IMR-90 (cell line): Measurements from ENCODE around the gene RAB12. TPM values are rescaled to one million over a fixed set of nuclear protein-coding genes. Genes with fewer than 3 reads are reported as not detected.

Source experiments
- ATAC-seq: fragments of 200-7000 bp; cut with Tn5 transposase; 2 replicates; pipeline ENCODE4 v1.9.1; 2020; ENCODE audit warnings: low read depth, mild to moderate bottlenecking, moderate library complexity
- BruUV-seq: library from RNA; stranded (reverse); fragments of 400-500 nt; replicated peaks from 2 replicates; lab custom pipeline; 2021; lab: Mats Ljungman, UMichigan
- CTCF ChIA-PET: fragments of 300-600 bp; formaldehyde crosslinking; extraction: SDS; loops from one replicate; lab custom pipeline; 2021; ENCODE audit warnings: antibody characterized with exemption; lab: Yijun Ruan, JAX
- POLR2A ChIA-PET: fragments of 300-600 bp; sonication (Branson Sonifier 250); formaldehyde crosslinking; loops from one replicate; lab custom pipeline; 2022; ENCODE audit warnings: antibody characterized with exemption; ENCODE audit not compliant: unreplicated experiment; lab: Charles Lee
- DNase-seq: peaks from one replicate; pipeline ENCODE4 v3.0.0; 2013
- H2AFZ ChIP-seq: replicated peaks from 2 replicates; pipeline ENCODE3; 2013; ENCODE audit warnings: low read length, mild to moderate bottlenecking; ENCODE audit not compliant: poor library complexity
- H2AK5ac ChIP-seq: 2 replicates; pipeline ENCODE4 v1.6.1; 2013; ENCODE audit warnings: low read depth, low read length, inconsistent platforms
- H2AK9ac ChIP-seq: replicated peaks from 2 replicates; pipeline ENCODE3; 2013; ENCODE audit warnings: mild to moderate bottlenecking, low read depth, low read length, moderate library complexity; ENCODE audit not compliant: poor library complexity
- H2BK120ac ChIP-seq: 2 replicates; pipeline ENCODE4 v1.6.1; 2013; ENCODE audit warnings: low read depth, low read length, inconsistent platforms
- H2BK15ac ChIP-seq: 3 replicates; pipeline ENCODE4 v1.6.1; 2013; ENCODE audit warnings: low read depth, low read length, inconsistent platforms
- H2BK20ac ChIP-seq: 2 replicates; pipeline ENCODE4 v1.6.1; 2013; ENCODE audit warnings: low read depth, mild to moderate bottlenecking, inconsistent platforms, low read length, moderate library complexity
- H2BK5ac ChIP-seq: 2 replicates; pipeline ENCODE4 v1.6.1; 2013; ENCODE audit warnings: mild to moderate bottlenecking, low read depth, low read length, inconsistent platforms; ENCODE audit not compliant: poor library complexity, severe bottlenecking
- H3K14ac ChIP-seq: replicated peaks from 2 replicates; pipeline ENCODE4 v1.6.1; 2013; ENCODE audit warnings: low read depth, low read length, inconsistent platforms
- H3K18ac ChIP-seq: 2 replicates; pipeline ENCODE4 v1.6.1; 2013; ENCODE audit warnings: low read depth, low read length, control low read depth
- H3K23ac ChIP-seq: 2 replicates; pipeline ENCODE4 v1.6.1; 2013; ENCODE audit warnings: low read depth, low read length, inconsistent platforms
- H3K27ac ChIP-seq: 2 replicates; pipeline ENCODE4 v1.5.1; 2013; ENCODE audit warnings: mild to moderate bottlenecking, control low read depth, low read length; ENCODE audit not compliant: insufficient read depth
- H3K27me3 ChIP-seq: 2 replicates; pipeline ENCODE4 v1.6.1; 2013; ENCODE audit warnings: low read length; ENCODE audit not compliant: control insufficient read depth, insufficient read depth
- H3K36me3 ChIP-seq: 2 replicates; pipeline ENCODE4 v1.6.1; 2013; ENCODE audit warnings: low read length, mixed read lengths; ENCODE audit not compliant: control insufficient read depth, insufficient read depth
- H3K4ac ChIP-seq: 2 replicates; pipeline ENCODE4 v1.6.1; 2013; ENCODE audit warnings: low read depth, low read length, inconsistent platforms
- H3K4me1 ChIP-seq: 2 replicates; pipeline ENCODE4 v1.6.1; 2013; ENCODE audit warnings: low read length, mixed read lengths; ENCODE audit not compliant: control insufficient read depth, insufficient read depth
- H3K4me2 ChIP-seq: 2 replicates; pipeline ENCODE4 v1.6.1; 2013; ENCODE audit warnings: low read depth, mild to moderate bottlenecking, control low read depth, low read length, moderate library complexity
- H3K4me3 ChIP-seq: 2 replicates; pipeline ENCODE4 v1.5.1; 2013; ENCODE audit warnings: low read depth, mild to moderate bottlenecking, control low read depth, low read length, moderate library complexity; ENCODE audit not compliant: insufficient read depth
- H3K56ac ChIP-seq: 2 replicates; pipeline ENCODE4 v1.6.1; 2013; ENCODE audit warnings: low read length, inconsistent platforms; ENCODE audit not compliant: insufficient read depth; ENCODE audit errors: extremely low read depth
- H3K79me1 ChIP-seq, 2 experiments: 2 replicates each; pipeline ENCODE4 v1.6.1; 2013; ENCODE audit warnings: low read length in 2 of 2, inconsistent platforms in 1 of 2, low read depth in 1 of 2
- H3K9ac ChIP-seq: 2 replicates; pipeline ENCODE4 v1.6.1; 2013; ENCODE audit warnings: low read depth, low read length, control low read depth
- H3K9me1 ChIP-seq: 2 replicates; pipeline ENCODE4 v1.6.1; 2013; ENCODE audit warnings: low read length, inconsistent platforms; ENCODE audit not compliant: insufficient read depth
- H3K9me3 ChIP-seq: 2 replicates; pipeline ENCODE4 v1.6.1; 2013; ENCODE audit warnings: low read length; ENCODE audit not compliant: control insufficient read depth, insufficient read depth
- H4K20me1 ChIP-seq: 2 replicates; pipeline ENCODE4 v1.6.1; 2013; ENCODE audit warnings: low read length, inconsistent platforms; ENCODE audit not compliant: insufficient read depth
- H4K5ac ChIP-seq: 2 replicates; pipeline ENCODE4 v1.6.1; 2013; ENCODE audit warnings: mild to moderate bottlenecking, low read depth, low read length, control low read depth
- H4K8ac ChIP-seq, 2 experiments: 2 replicates each; pipeline ENCODE4 v1.6.1; 2013; ENCODE audit warnings: low read depth in 2 of 2, low read length in 2 of 2, control low read depth in 1 of 2, inconsistent platforms in 1 of 2
- H4K91ac ChIP-seq: 2 replicates; pipeline ENCODE4 v1.6.1; 2013; ENCODE audit warnings: low read depth, low read length, inconsistent platforms; ENCODE audit not compliant: insufficient read depth
- BHLHE40 ChIP-seq: fragments of 150-350 bp; IDR thresholded peaks from 2 replicates; pipeline ENCODE4 v1.6.1; 2016; ENCODE audit warnings: mild to moderate bottlenecking, low read depth, low read length
- CEBPB ChIP-seq: IDR thresholded peaks from 2 replicates; pipeline ENCODE4 v1.6.1; 2012; ENCODE audit warnings: low read depth, low read length, improper control_type of control experiment
- CHD1 ChIP-seq: IDR thresholded peaks from 2 replicates; pipeline ENCODE4 v1.6.1; 2012; ENCODE audit warnings: low read depth, low read length, improper control_type of control experiment
- FOS ChIP-seq: fragments of 150-350 bp; IDR thresholded peaks from 2 replicates; pipeline ENCODE4 v1.6.1; 2016; ENCODE audit warnings: low read depth, low read length
- MAFK ChIP-seq: IDR thresholded peaks from 2 replicates; pipeline ENCODE4 v1.6.1; 2012; ENCODE audit warnings: low read depth, low read length, improper control_type of control experiment
- MAZ ChIP-seq: IDR thresholded peaks from 2 replicates; pipeline ENCODE4 v1.6.1; 2012; ENCODE audit warnings: low read depth, mild to moderate bottlenecking, low read length, improper control_type of control experiment, moderate library complexity, borderline replicate concordance
- MXI1 ChIP-seq: IDR thresholded peaks from 2 replicates; pipeline ENCODE4 v1.6.1; 2012; ENCODE audit warnings: low read depth, mild to moderate bottlenecking, low read length, moderate library complexity, borderline replicate concordance
- NFE2L2 ChIP-seq: fragments of 150-350 bp; IDR thresholded peaks from 2 replicates; pipeline ENCODE4 v1.6.1; 2016; ENCODE audit warnings: low read depth, mild to moderate bottlenecking, low read length
- POLR2A ChIP-seq: IDR thresholded peaks from 2 replicates; pipeline ENCODE4 v1.6.1; 2012; ENCODE audit warnings: mild to moderate bottlenecking, low read depth, low read length
- RCOR1 ChIP-seq: IDR thresholded peaks from 2 replicates; pipeline ENCODE4 v1.6.1; 2012; ENCODE audit warnings: mild to moderate bottlenecking, low read length, improper control_type of control experiment; ENCODE audit not compliant: insufficient replicate concordance
- RFX5 ChIP-seq: IDR thresholded peaks from 2 replicates; pipeline ENCODE4 v1.8.0; 2012; ENCODE audit warnings: low read depth, mild to moderate bottlenecking, low read length, moderate library complexity
- SMC3 ChIP-seq: fragments of 150-350 bp; IDR thresholded peaks from 2 replicates; pipeline ENCODE4 v1.6.1; 2016; ENCODE audit warnings: low read depth, mild to moderate bottlenecking, antibody characterized with exemption, low read length, moderate library complexity
- WGBS, 2 experiments: methylation state at CpG; one replicate each; pipeline versions ENCODE4 v1.1.5 to v1.1.7; 2013; ENCODE audit warnings: missing lambda C conversion rate in 2 of 2; ENCODE audit not compliant: insufficient read length in 1 of 2; ENCODE audit errors: extremely low coverage in 2 of 2; 5-methylcytosine and 5-hydroxymethylcytosine counted together
- dilution Hi-C: fragments of 300-500 bp; cut with HindIII; formaldehyde crosslinking; loops from one replicate; pipeline ENCODE4 v1.14.3; 2018; ENCODE audit warnings: low sequenced_read_pairs; ENCODE audit not compliant: unreplicated experiment
- in situ Hi-C: fragments of 300-500 bp; cut with MboI; formaldehyde crosslinking; loops from 3 replicates; pipeline ENCODE4 v1.14.3; 2019; ENCODE audit warnings: low sequenced_read_pairs, inconsistent platforms, mixed read lengths
- intact Hi-C: fragments of 100-400 bp; cut with micrococcal nuclease; formaldehyde crosslinking; loops from 2 replicates; pipeline ENCODE4 v1.10.0; 2022
- polyA plus RNA-seq, 3 experiments: library from polyadenylated mRNA; depleted of rRNA; stranded (reverse); fragments of >200 nt; gene quantifications; 2 replicates each; pipeline ENCODE4 v1.2.3, GENCODE V29; 2012; ENCODE audit warnings: low replicate concordance in 1 of 3
- total RNA-seq: library from RNA; depleted of rRNA; stranded (reverse); fragments of >200 nt; gene quantifications from 2 replicates; pipeline ENCODE4 v1.2.3, GENCODE V29; 2012
- TF ChIP-seq, protein P1 (sequence below): fragments of 150-350 bp; IDR thresholded peaks from 2 replicates; pipeline ENCODE4 v1.6.1; 2016; ENCODE audit warnings: low read depth, mild to moderate bottlenecking, low read length, moderate library complexity, borderline replicate concordance
- TF ChIP-seq, protein P2 (sequence below): conservative IDR thresholded peaks from 2 replicates; pipeline ENCODE4 v1.5.1; 2012; ENCODE audit warnings: mild to moderate bottlenecking, low read depth, low read length, improper control_type of control experiment

Gene RAB12
- total and polyA plus RNA-seq, 2 of the 4 experiments (the other 2 are of a cell fraction) = 14.9 to 19.2 TPM

DNA sequence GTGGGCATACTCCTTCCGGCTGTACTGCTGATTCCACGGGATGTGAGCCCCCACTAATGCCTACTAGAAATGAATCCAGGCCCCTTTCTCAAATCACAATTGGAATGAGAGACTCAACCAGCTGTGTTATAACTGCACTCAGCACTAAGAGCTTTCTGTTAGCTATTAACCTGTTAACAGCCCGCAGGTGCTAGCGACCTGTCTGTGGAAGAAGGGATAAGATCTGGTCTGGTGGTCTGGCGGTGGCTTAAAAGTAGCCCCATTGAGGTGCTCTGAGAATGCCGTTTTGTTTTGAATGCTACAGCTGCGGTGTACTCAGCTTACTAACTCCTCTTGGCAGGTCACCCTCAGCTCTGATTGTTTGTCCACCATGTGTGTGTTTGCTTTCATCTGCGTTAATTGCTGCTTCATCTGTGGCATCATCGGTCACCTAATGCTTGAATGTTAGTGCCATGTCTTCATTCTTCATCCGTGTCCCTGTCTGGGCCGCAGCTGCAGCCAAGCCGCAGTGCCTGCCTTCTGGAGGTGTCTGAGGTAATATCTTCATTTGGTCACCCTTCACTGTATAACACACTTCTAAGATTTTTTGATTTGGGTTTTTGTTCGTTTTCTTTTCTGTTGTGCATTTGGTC lies 16.3 kb downstream of the RAB12 start:
- Histone ChIP-seq H3K4me2 (no peak overlapping the region), H2BK120ac (no peak overlapping the region), H4K5ac (no peak overlapping the region), H2BK20ac (no peak overlapping the region), H3K56ac (no peak overlapping the region), H3K27ac (no peak overlapping the region), H3K79me1 (peaks cover 63 to 75% of the 10 kb centered on the region in 2 experiments), H3K9ac (no peak overlapping the region), H3K9me1 (peaks cover 10% of the 10 kb centered on the region), H3K23ac (no peak overlapping the region), H3K36me3 (peaks cover 21% of the 10 kb centered on the region), H2BK5ac (no peak overlapping the region), H3K4me1 (peaks cover 7% of the 10 kb centered on the region), H3K18ac (no peak overlapping the region), H2BK15ac (no peak overlapping the region), H2AK5ac (no peak overlapping the region), H3K14ac (no peak overlapping the region), H2AFZ (no peak overlapping the region), H4K20me1 (peaks cover 35% of the 10 kb centered on the region), H4K8ac (no peak overlapping the region), H4K91ac (no peak overlapping the region), H3K4me3 (no peak overlapping the region), H2AK9ac (no peak overlapping the region), H3K9me3 (no peaks in the 10 kb centered on the region), H3K27me3 (no peaks in the 10 kb centered on the region), H3K4ac (no peak overlapping the region)
- intact Hi-C loops = no loop called here
- in situ Hi-C loops = no loop called here
- dilution Hi-C loops = no loop called here
- CTCF ChIA-PET = interaction anchor here (1.0 kb wide), 1 partner anchor 16 kb away, joined by 4 read pairs; the partner anchor contains the start of gene RAB12
- ATAC-seq (no peak), DNase-seq (no peak)
- BruUV-seq = no TSS peak
- TF ChIP-seq CHD1 = no peak
- TF ChIP-seq, protein P1, sequence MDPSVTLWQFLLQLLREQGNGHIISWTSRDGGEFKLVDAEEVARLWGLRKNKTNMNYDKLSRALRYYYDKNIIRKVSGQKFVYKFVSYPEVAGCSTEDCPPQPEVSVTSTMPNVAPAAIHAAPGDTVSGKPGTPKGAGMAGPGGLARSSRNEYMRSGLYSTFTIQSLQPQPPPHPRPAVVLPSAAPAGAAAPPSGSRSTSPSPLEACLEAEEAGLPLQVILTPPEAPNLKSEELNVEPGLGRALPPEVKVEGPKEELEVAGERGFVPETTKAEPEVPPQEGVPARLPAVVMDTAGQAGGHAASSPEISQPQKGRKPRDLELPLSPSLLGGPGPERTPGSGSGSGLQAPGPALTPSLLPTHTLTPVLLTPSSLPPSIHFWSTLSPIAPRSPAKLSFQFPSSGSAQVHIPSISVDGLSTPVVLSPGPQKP = no peak
- no peak for TF ChIP-seq CEBPB
- no peak for TF ChIP-seq POLR2A
- no peak for TF ChIP-seq NFE2L2
- TF ChIP-seq MAFK = no peak
- TF ChIP-seq SMC3 = no peak
- TF ChIP-seq RCOR1 = no peak
- TF ChIP-seq RFX5 = no peak
- TF ChIP-seq FOS = no peak
- TF ChIP-seq, protein P2, sequence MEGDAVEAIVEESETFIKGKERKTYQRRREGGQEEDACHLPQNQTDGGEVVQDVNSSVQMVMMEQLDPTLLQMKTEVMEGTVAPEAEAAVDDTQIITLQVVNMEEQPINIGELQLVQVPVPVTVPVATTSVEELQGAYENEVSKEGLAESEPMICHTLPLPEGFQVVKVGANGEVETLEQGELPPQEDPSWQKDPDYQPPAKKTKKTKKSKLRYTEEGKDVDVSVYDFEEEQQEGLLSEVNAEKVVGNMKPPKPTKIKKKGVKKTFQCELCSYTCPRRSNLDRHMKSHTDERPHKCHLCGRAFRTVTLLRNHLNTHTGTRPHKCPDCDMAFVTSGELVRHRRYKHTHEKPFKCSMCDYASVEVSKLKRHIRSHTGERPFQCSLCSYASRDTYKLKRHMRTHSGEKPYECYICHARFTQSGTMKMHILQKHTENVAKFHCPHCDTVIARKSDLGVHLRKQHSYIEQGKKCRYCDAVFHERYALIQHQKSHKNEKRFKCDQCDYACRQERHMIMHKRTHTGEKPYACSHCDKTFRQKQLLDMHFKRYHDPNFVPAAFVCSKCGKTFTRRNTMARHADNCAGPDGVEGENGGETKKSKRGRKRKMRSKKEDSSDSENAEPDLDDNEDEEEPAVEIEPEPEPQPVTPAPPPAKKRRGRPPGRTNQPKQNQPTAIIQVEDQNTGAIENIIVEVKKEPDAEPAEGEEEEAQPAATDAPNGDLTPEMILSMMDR = no peak
- no peak for TF ChIP-seq MAZ
- no peak for TF ChIP-seq BHLHE40
- no peak for TF ChIP-seq MXI1
- POLR2A ChIA-PET = no interaction called here
- WGBS, 2 experiments = 95% methylated on average over 3 of the region's 13 CpGs; no CpG with 5 or more reads in 1 of the 2 experiments
